HepG2 (cell line): ENCODE results near the gene TXN2. TPM values are rescaled to one million over a fixed set of nuclear protein-coding genes. Genes with fewer than 3 reads are reported as not detected.

Experiments used
- AGO1 ChIP-seq: fragments of 200-400 bp; formaldehyde crosslinking; IDR thresholded peaks from 2 replicates; pipeline ENCODE4 v1.6.1; 2017; ENCODE audit warnings: mild to moderate bottlenecking, low read depth, low read length, moderate library complexity; ENCODE audit not compliant: poor library complexity, severe bottlenecking
- DMTF1 ChIP-seq: sonication (generic); formaldehyde crosslinking; IDR thresholded peaks from 2 replicates; pipeline ENCODE4 v1.4.0; 2020; ENCODE audit warnings: mild to moderate bottlenecking, missing genetic modification reagents
- KMT2B ChIP-seq: IDR thresholded peaks from 2 replicates; pipeline ENCODE4 v1.6.1; 2016; ENCODE audit warnings: missing genetic modification reagents, missing compliant biosample characterization
- MAZ ChIP-seq, 2 experiments: sonication (generic) in 1 of 2; formaldehyde crosslinking in 1 of 2; IDR thresholded peaks; 2 replicates each; pipeline versions ENCODE4 v1.5.0 to v1.6.1; 2012 to 2020; ENCODE audit warnings: low read depth in 2 of 2, mild to moderate bottlenecking in 2 of 2, borderline replicate concordance in 1 of 2, improper control_type of control experiment in 1 of 2, low read length in 1 of 2, missing genetic modification reagents in 1 of 2, moderate library complexity in 1 of 2
- PAF1 ChIP-seq: IDR thresholded peaks from 2 replicates; pipeline ENCODE4 v1.6.1; 2016; ENCODE audit warnings: missing genetic modification reagents, missing compliant biosample characterization
- PATZ1 ChIP-seq: sonication (generic); formaldehyde crosslinking; IDR thresholded peaks from 2 replicates; pipeline ENCODE4 v1.4.0; 2020; ENCODE audit warnings: missing genetic modification reagents
- SMARCC2 ChIP-seq: fragments of 450-650 bp; IDR thresholded peaks from 2 replicates; pipeline ENCODE4 v1.6.1; 2017; ENCODE audit warnings: antibody characterized with exemption, mild to moderate bottlenecking
- SOX13 ChIP-seq, 3 experiments: fragments of 450-650 bp in 1 of 3; sonication (generic) in 1 of 3; formaldehyde crosslinking in 1 of 3; IDR thresholded peaks in 2 of 3; conservative IDR thresholded peaks in 1 of 3; 2 replicates each; pipeline versions ENCODE4 v1.5.0 to v1.6.1; 2016 to 2020; ENCODE audit warnings: antibody characterized with exemption in 1 of 3, mild to moderate bottlenecking in 1 of 3, missing compliant biosample characterization in 1 of 3, missing genetic modification reagents in 1 of 3, moderate library complexity in 1 of 3
- THAP8 ChIP-seq: sonication (generic); formaldehyde crosslinking; IDR thresholded peaks from 2 replicates; pipeline ENCODE4 v1.5.1; 2020; ENCODE audit warnings: missing genetic modification reagents, mild to moderate bottlenecking, borderline replicate concordance
- TP53 ChIP-seq: sonication (generic); formaldehyde crosslinking; conservative IDR thresholded peaks from 2 replicates; pipeline ENCODE4 v1.4.0; 2020; ENCODE audit warnings: missing genetic modification reagents
- ZBTB38 ChIP-seq: sonication (generic); formaldehyde crosslinking; IDR thresholded peaks from 2 replicates; pipeline ENCODE4 v1.5.1; 2020; ENCODE audit warnings: mild to moderate bottlenecking, missing genetic modification reagents
- ZNF124 ChIP-seq: sonication (generic); formaldehyde crosslinking; IDR thresholded peaks from 2 replicates; pipeline ENCODE4 v1.4.0; 2020; ENCODE audit warnings: missing genetic modification reagents
- ZNF138 ChIP-seq: sonication (generic); formaldehyde crosslinking; IDR thresholded peaks from 2 replicates; pipeline ENCODE4 v1.5.0; 2020; ENCODE audit warnings: mild to moderate bottlenecking, low read depth, missing genetic modification reagents
- ZNF335 ChIP-seq: sonication (generic); formaldehyde crosslinking; IDR thresholded peaks from 2 replicates; pipeline ENCODE4 v1.4.0; 2020; ENCODE audit warnings: missing genetic modification reagents
- ZNF609 ChIP-seq: sonication (generic); formaldehyde crosslinking; IDR thresholded peaks from 2 replicates; pipeline ENCODE4 v1.4.0; 2020; ENCODE audit warnings: mild to moderate bottlenecking, missing genetic modification reagents, borderline replicate concordance
- ZNF776 ChIP-seq: sonication (generic); formaldehyde crosslinking; IDR thresholded peaks from 2 replicates; pipeline ENCODE4 v1.4.0; 2020; ENCODE audit warnings: mild to moderate bottlenecking, missing genetic modification reagents
- ZSCAN12 ChIP-seq: sonication (generic); formaldehyde crosslinking; IDR thresholded peaks from 2 replicates; pipeline ENCODE4 v1.9.0; 2021; ENCODE audit warnings: mild to moderate bottlenecking, missing genetic modification reagents
- polyA plus RNA-seq, 8 experiments: library from polyadenylated mRNA; depleted of rRNA in 3 of 8; stranded (reverse) in 7 of 8; unstranded in 1 of 8; fragments of >200 nt; fragmentation: Illumina TruSeq in 4 of 8; extraction: Trizol in 4 of 8; gene quantifications; 2 replicates each; pipeline versions ENCODE4 v1.2.1 to v1.2.3, GENCODE V29; 2011 to 2016; ENCODE audit warnings: low read depth in 4 of 8, missing spikeins in 1 of 8, mixed read lengths in 1 of 8; ENCODE audit not compliant: insufficient read depth in 1 of 8
- total RNA-seq, 5 experiments: library from RNA; depleted of rRNA; stranded (reverse); fragments of >200 nt; fragmentation: Illumina TruSeq; extraction: Trizol; gene quantifications; 2 replicates each; pipeline ENCODE4 v1.2.3, GENCODE V29; 2016; ENCODE audit warnings: low read depth in 1 of 5

The TXN2 gene
- total and polyA plus RNA-seq, 2 of the 13 experiments (the other 11 are each of a cell fraction or from before 2014, with no cell fraction given) = 41.4 to 109 TPM

- no peak for TF ChIP-seq ZNF138
- TF ChIP-seq DMTF1 (CRISPR knock-in tag) = no peak
- TF ChIP-seq PATZ1 = no peak
- TF ChIP-seq MAZ (IDR thresholded peaks at IDR 0.05; ENCODE audit: borderline replicate concordance, low read depth, low read length) = peak; percentile 35
- TF ChIP-seq MAZ (CRISPR knock-in tag; IDR thresholded peaks at IDR 0.05; ENCODE audit: low read depth) = peak; percentile 56; the same call in 1 of the 2 replicates
- TF ChIP-seq SMARCC2 = no peak
- TF ChIP-seq ZNF335 (CRISPR knock-in tag) = no peak
- 0 out of 2 replicates have a peak, but pooled peaks have one; percentile 65 for TF ChIP-seq ZNF776
- TF ChIP-seq AGO1 = peak; percentile 96
- TF ChIP-seq ZNF609 (CRISPR knock-in tag) = 0 out of 2 replicates have a peak, but pooled peaks have one; percentile 13
- no peak for TF ChIP-seq ZSCAN12 (CRISPR knock-in tag)
- no peak for TF ChIP-seq ZBTB38 (CRISPR knock-in tag)
- TF ChIP-seq ZNF124 (CRISPR knock-in tag) = peak; percentile 54
- peak; percentile 36; the same call in 1 of the 2 replicates for TF ChIP-seq TP53
- TF ChIP-seq KMT2B (CRISPR knock-in tag) = peak; percentile 4; the same call in 1 of the 2 replicates
- no peak for TF ChIP-seq THAP8 (CRISPR knock-in tag)
- no peak; the same call in 1 of the 2 replicates for TF ChIP-seq PAF1 (CRISPR knock-in tag)
- peak; percentile 9; the same call in 1 of the 2 replicates for TF ChIP-seq SOX13 (IDR thresholded peaks at IDR 0.05)
- TF ChIP-seq SOX13 (CRISPR knock-in tag; conservative IDR thresholded peaks at IDR 0.05 in 1 of 2, IDR thresholded peaks at IDR 0.05 in 1 of 2) = 0 out of 4 replicates have a peak, but pooled peaks of 1 of the 2 experiments have one; percentile 15
Observed at GRCh38 chr22:36481393-36482168, at the start of gene TXN2 (continued).
